Skin of body (tissue), 2 donors: ENCODE results near the gene OSTN. TPM values are rescaled to one million over a fixed set of nuclear protein-coding genes. Genes with fewer than 3 reads are reported as not detected.
"Not testable (repeated sequence)": the region's sequence is repeated elsewhere in the genome, so short reads cannot be mapped to it uniquely, and the experiment has no call there.

Source experiments
- DNase-seq: peaks from one replicate; lab custom pipeline; 2025; lab: John Stamatoyannopoulos, UW
- total RNA-seq: library from RNA; depleted of rRNA; stranded (reverse); fragments of >200 nt; gene quantifications from one replicate; pipeline ENCODE4 v1.2.3, GENCODE V29; 2014

OSTN gene
- total RNA-seq, 1 donor from 2014 or later, result 0.10 TPM

GRCh38 chr3:191263365-191263764 is 64.3 kb downstream of the OSTN start:
- no peak for DNase-seq

- no peak for DNase-seq
Measured at GRCh38 chr3:191263850-191264249, 64.8 kb downstream of the OSTN start.

- no peak for DNase-seq
Measured at GRCh38 chr3:191268737-191269136, 69.7 kb downstream of the OSTN start.

- no peak for DNase-seq
Measured at GRCh38 chr3:191269289-191270085, 70.4 kb downstream of the OSTN start.

- not testable (repeated sequence) for DNase-seq
Measured at GRCh38 chr3:191275244-191275643, 76.2 kb downstream of the OSTN start.

- no peak for DNase-seq
Measured at GRCh38 chr3:191275751-191276150, 76.7 kb downstream of the OSTN start.

- DNase-seq, result no peak
Measured at GRCh38 chr3:191280111-191280510, 81.1 kb downstream of the OSTN start.

GRCh38 chr3:191280882-191281281 is 81.8 kb downstream of the OSTN start:
- no peak for DNase-seq

GRCh38 chr3:191282251-191283185 is 83.5 kb downstream of the OSTN start:
- DNase-seq, result no peak

GRCh38 chr3:191283400-191283799 is 84.4 kb downstream of the OSTN start:
- no peak for DNase-seq

GRCh38 chr3:191290311-191291025 is 91.4 kb downstream of the OSTN start:
- no peak for DNase-seq

- no peak for DNase-seq
Measured at GRCh38 chr3:191292243-191293015, 93.4 kb downstream of the OSTN start.

GRCh38 chr3:191294291-191294690 is 95.2 kb downstream of the OSTN start:
- DNase-seq, result no peak

GRCh38 chr3:191296041-191296541 is 97.0 kb downstream of the OSTN start:
- no peak for DNase-seq

- DNase-seq, result no peak
Measured at GRCh38 chr3:191298846-191299245, 99.8 kb downstream of the OSTN start.

- no peak for DNase-seq
Measured at GRCh38 chr3:191300422-191300821, 101.4 kb downstream of the OSTN start.

- no peak for DNase-seq
Measured at GRCh38 chr3:191301017-191301416, 102.0 kb downstream of the OSTN start.

- no peak for DNase-seq
Measured at GRCh38 chr3:191301782-191302411, 102.9 kb downstream of the OSTN start.

- DNase-seq, result no peak
Measured at GRCh38 chr3:191302451-191302850, 103.4 kb downstream of the OSTN start.

GRCh38 chr3:191303596-191303995 is 104.6 kb downstream of the OSTN start:
- no peak for DNase-seq
